NB4 (cell line): Measurements from ENCODE around the gene CTTNBP2.

ENCODE experiments used
- DNase-seq: peaks from one replicate; pipeline ENCODE4 v3.0.0; 2010; ENCODE audit warnings: low read depth
- H3K4me3 ChIP-seq: one replicate; pipeline ENCODE4 v1.5.1; 2011; ENCODE audit warnings: mild to moderate bottlenecking, low read depth, low read length, moderate library complexity
- CTCF ChIP-seq: IDR thresholded peaks from one replicate; pipeline ENCODE4 v1.5.1; 2012; ENCODE audit warnings: low read depth, low read length
- MAX ChIP-seq: IDR thresholded peaks from 2 replicates; pipeline ENCODE4 v1.6.1; 2011; ENCODE audit warnings: low read depth, low read length
- MYC ChIP-seq: IDR thresholded peaks from 2 replicates; pipeline ENCODE4 v1.6.1; 2011; ENCODE audit warnings: low read depth, low read length
- POLR2A ChIP-seq: IDR thresholded peaks from 2 replicates; pipeline ENCODE4 v1.6.1; 2011; ENCODE audit warnings: mild to moderate bottlenecking; ENCODE audit not compliant: insufficient read length; ENCODE audit errors: extremely low read depth

CTTNBP2 gene

GRCh38 chr7:117796889-117797288, 76.4 kb downstream of the CTTNBP2 start:
- H3K4me3 ChIP-seq, result no peak overlapping the region
- TF ChIP-seq MAX, result no peak
- TF ChIP-seq POLR2A, result no peak
- TF ChIP-seq CTCF, result no peak
- no peak for TF ChIP-seq MYC
- DNase-seq, result no peak

GRCh38 chr7:117793976-117794375, 79.3 kb downstream of the CTTNBP2 start:
- no peak overlapping the region for H3K4me3 ChIP-seq
- TF ChIP-seq CTCF, result no peak
- TF ChIP-seq MYC, result no peak
- TF ChIP-seq POLR2A, result no peak
- TF ChIP-seq MAX, result no peak
- no peak for DNase-seq

- DNase-seq, result no peak
- TF ChIP-seq POLR2A (no peak), CTCF (no peak), MYC (no peak), MAX (no peak)
- no peak overlapping the region for H3K4me3 ChIP-seq
These were observed 79.7 kb downstream of the CTTNBP2 start for GRCh38 chr7:117793521-117793920.

- peak; percentile 96 for DNase-seq
- TF ChIP-seq MAX (peak; percentile 70), MYC (peak; percentile 59), CTCF (no peak), POLR2A (no peak)
- peak overlapping the region; percentile 27 for H3K4me3 ChIP-seq
These were observed 81.1 kb downstream of the CTTNBP2 start for GRCh38 chr7:117791877-117792780.

- TF ChIP-seq MYC (no peak), CTCF (no peak), POLR2A (no peak), MAX (no peak)
- H3K4me3 ChIP-seq, result no peak overlapping the region
- DNase-seq, result no peak
These were observed 82.5 kb downstream of the CTTNBP2 start for GRCh38 chr7:117790731-117791130.
